GM23338 (cell line): ENCODE data around the gene RGS19. TPM values are rescaled to one million over a fixed set of nuclear protein-coding genes. Genes with fewer than 3 reads are reported as not detected.
A peak's percentile ranks its signal among the peaks of the same experiment; 100 is the strongest.

ENCODE experiments used
- ATAC-seq: fragments of 200-7000 bp; cut with Tn5 transposase; 3 replicates; pipeline ENCODE4 v1.9.1; 2020
- DNase-seq: peaks from one replicate; pipeline ENCODE4 v3.0.0-alpha.2; 2015; ENCODE audit warnings: low spot score
- H2AFZ ChIP-seq: fragments of 200-600 bp; sonication (generic); 2 replicates; pipeline ENCODE4 v1.8.0; 2016; ENCODE audit warnings: antibody characterized with exemption, mild to moderate bottlenecking, moderate library complexity
- H3F3A ChIP-seq: fragments of 200-600 bp; sonication (generic); replicated peaks from 2 replicates; pipeline ENCODE4 v1.8.0; 2017; ENCODE audit warnings: antibody characterized with exemption, mixed run types, low read depth
- H3K27ac ChIP-seq: fragments of 200-600 bp; sonication (generic); 2 replicates; pipeline ENCODE4 v1.6.1; 2016; ENCODE audit warnings: low read depth
- H3K27me3 ChIP-seq: fragments of 200-600 bp; sonication (generic); 2 replicates; pipeline ENCODE4 v1.8.0; 2016; ENCODE audit warnings: mild to moderate bottlenecking, mixed run types, moderate library complexity; ENCODE audit not compliant: insufficient read depth
- H3K36me3 ChIP-seq: fragments of 200-600 bp; sonication (generic); 2 replicates; pipeline ENCODE4 v1.8.0; 2016; ENCODE audit warnings: mild to moderate bottlenecking; ENCODE audit not compliant: insufficient read depth
- H3K4me1 ChIP-seq: fragments of 200-600 bp; sonication (generic); 2 replicates; pipeline ENCODE4 v1.8.0; 2016; ENCODE audit warnings: mild to moderate bottlenecking, moderate library complexity; ENCODE audit not compliant: insufficient read depth
- H3K4me2 ChIP-seq: fragments of 200-600 bp; sonication (generic); 2 replicates; pipeline ENCODE4 v1.7.1; 2017; ENCODE audit warnings: mixed run types
- H3K4me3 ChIP-seq: fragments of 200-600 bp; sonication (generic); 2 replicates; pipeline ENCODE4 v1.6.1; 2016; ENCODE audit warnings: mixed run types
- H3K79me2 ChIP-seq: fragments of 200-600 bp; sonication (generic); replicated peaks from 2 replicates; pipeline ENCODE4 v1.8.0; 2017; ENCODE audit warnings: mild to moderate bottlenecking; ENCODE audit not compliant: insufficient read depth
- H3K9me2 ChIP-seq: fragments of 200-600 bp; sonication (generic); 2 replicates; pipeline ENCODE4 v1.8.0; 2017; ENCODE audit not compliant: insufficient read depth
- H4K20me1 ChIP-seq: fragments of 200-600 bp; sonication (generic); replicated peaks from 2 replicates; pipeline ENCODE4 v1.8.0; 2017; ENCODE audit warnings: mild to moderate bottlenecking; ENCODE audit not compliant: insufficient read depth
- H3K27ac Mint-ChIP-seq: 2 replicates; pipeline ENCODE4 v1.8.0; 2020; ENCODE audit warnings: inconsistent platforms, mild to moderate bottlenecking, moderate library complexity, mixed read lengths
- H3K27me3 Mint-ChIP-seq: 3 replicates; pipeline ENCODE4 v1.8.0; 2022; ENCODE audit warnings: low read depth, mild to moderate bottlenecking, moderate library complexity, mixed read lengths, inconsistent platforms; ENCODE audit not compliant: insufficient read depth, poor library complexity
- H3K36me3 Mint-ChIP-seq: 3 replicates; pipeline ENCODE4 v1.8.0; 2021; ENCODE audit warnings: low read depth, mild to moderate bottlenecking, inconsistent platforms, moderate library complexity, mixed read lengths
- H3K4me1 Mint-ChIP-seq: 3 replicates; pipeline ENCODE4 v1.8.0; 2020; ENCODE audit warnings: mild to moderate bottlenecking, inconsistent platforms, mixed read lengths
- H3K4me3 Mint-ChIP-seq: 3 replicates; pipeline ENCODE4 v1.8.0; 2021; ENCODE audit warnings: moderate library complexity, mild to moderate bottlenecking, inconsistent platforms, mixed read lengths
- H3K9me3 Mint-ChIP-seq: 3 replicates; pipeline ENCODE4 v1.8.0; 2020; ENCODE audit warnings: moderate library complexity, mild to moderate bottlenecking, inconsistent platforms, mixed read lengths
- CTCF ChIP-seq, 2 experiments: fragments of 200-600 bp in 1 of 2; sonication (generic) in 1 of 2; conservative IDR thresholded peaks; 2 replicates each; pipeline versions ENCODE4 v1.5.1 to v1.6.1; 2016 to 2017; ENCODE audit warnings: antibody characterized with exemption in 2 of 2, low read depth in 2 of 2, mild to moderate bottlenecking in 2 of 2, moderate library complexity in 1 of 2
- EZH2phosphoT487 ChIP-seq: fragments of 200-600 bp; sonication (generic); IDR thresholded peaks from one replicate; pipeline ENCODE4 v1.8.1; 2018; ENCODE audit warnings: antibody characterized with exemption; ENCODE audit not compliant: unreplicated experiment
- JUNB ChIP-seq: IDR thresholded peaks from one replicate; pipeline ENCODE4 v1.6.1; 2016; ENCODE audit warnings: antibody characterized with exemption; ENCODE audit not compliant: unreplicated experiment
- NANOG ChIP-seq: IDR thresholded peaks from 2 replicates; pipeline ENCODE4 v1.6.1; 2016; ENCODE audit warnings: antibody characterized with exemption, borderline replicate concordance
- REST ChIP-seq: IDR thresholded peaks from one replicate; pipeline ENCODE4 v1.6.1; 2018; ENCODE audit warnings: antibody characterized with exemption; ENCODE audit not compliant: unreplicated experiment
- STAT1 ChIP-seq: IDR thresholded peaks from one replicate; pipeline ENCODE4 v1.6.1; 2016; ENCODE audit warnings: antibody characterized with exemption; ENCODE audit not compliant: unreplicated experiment
- ZNF114 ChIP-seq: fragments of 250-450 bp; sonication (Bioruptor Pico); IDR thresholded peaks from 2 replicates; pipeline ENCODE4 v1.5.0; 2020; ENCODE audit warnings: mild to moderate bottlenecking, moderate library complexity
- ZNF462 ChIP-seq: fragments of 250-450 bp; sonication (Bioruptor Pico); IDR thresholded peaks from 2 replicates; pipeline ENCODE4 v1.5.0; 2020; ENCODE audit warnings: mild to moderate bottlenecking, moderate library complexity
- polyA plus RNA-seq: library from polyadenylated mRNA; unstranded; fragments of >200 nt; fragmentation: Nextera tagmentation; extraction: Ambion mirVana; gene quantifications from 2 replicates; pipeline ENCODE4 v1.2.1, GENCODE V29; 2016
- total RNA-seq: library from RNA; depleted of rRNA; stranded (reverse); fragments of >200 nt; shearing (Covaris generic); gene quantifications from 2 replicates; pipeline ENCODE4 v1.2.3, GENCODE V29; 2014

Gene RGS19
- total and polyA plus RNA-seq, 2 experiments from 2014 or later, result 13.1 to 19.7 TPM

- TF ChIP-seq JUNB (no peak), STAT1 (no peak), CTCF (conservative IDR thresholded peaks at IDR 0.05; ENCODE audit: low read depth in 2 of 2) (no peak), NANOG (no peak), ZNF114 (CRISPR knock-in tag) (no peak), EZH2phosphoT487 (no peak)
Measured at GRCh38 chr20:64041040-64041780, 38.1 kb downstream of the RGS19 start (continued).

GRCh38 chr20:64040231-64041039 is 38.9 kb downstream of the RGS19 start:
- ATAC-seq, result no peak
- no peaks in the 10 kb centered on the region for H3K9me2 ChIP-seq
- Mint-ChIP-seq H3K9me3 (no peaks in the 10 kb centered on the region), H3K4me1 (peaks cover 30% of the 10 kb centered on the region), H3K4me3 (peak overlapping the region; percentile 18; the same call in 1 of the 3 replicates), H3K27ac (no peak overlapping the region), H3K27me3 (peaks cover 63% of the 10 kb centered on the region), H3K36me3 (no peaks in the 10 kb centered on the region; the same call in 2 of the 3 replicates)
- H3K36me3 ChIP-seq, result no peaks in the 10 kb centered on the region
- H3K4me2 ChIP-seq, result no peak overlapping the region
- H2AFZ ChIP-seq, result no peak overlapping the region
- H3K27ac ChIP-seq, result no peak overlapping the region
- peaks cover 78% of the 10 kb centered on the region for H3K27me3 ChIP-seq
- no peak for DNase-seq
- no peaks in the 10 kb centered on the region for H4K20me1 ChIP-seq
- peaks cover 44% of the 10 kb centered on the region for H3K4me1 ChIP-seq
- H3F3A ChIP-seq, result peaks cover 10% of the 10 kb centered on the region; the same call in 1 of the 2 replicates
- H3K79me2 ChIP-seq, result no peaks in the 10 kb centered on the region
- H3K4me3 ChIP-seq, result no peak overlapping the region
- no peak for TF ChIP-seq JUNB
- TF ChIP-seq EZH2phosphoT487, result no peak
- TF ChIP-seq REST, result no peak
- TF ChIP-seq ZNF462, result no peak
- no peak for TF ChIP-seq CTCF (conservative IDR thresholded peaks at IDR 0.05; ENCODE audit: low read depth in 2 of 2)
